ACHN (cell line): ENCODE data around the gene A1BG.
"Not testable (repeated sequence)": the region's sequence is repeated elsewhere in the genome, so short reads cannot be mapped to it uniquely, and the experiment has no call there.

Experiments
- DNase-seq: peaks from one replicate; pipeline ENCODE4 v3.0.0-alpha.2; 2015
- in situ Hi-C: cut with HindIII; loops from 2 replicates; pipeline ENCODE4 v1.10.0; 2017; ENCODE audit warnings: low sequenced_read_pairs, low pct_ligation_motif_present, low pct_unique_long_range_greater_than_20kb

Gene A1BG

GRCh38 chr19:58348080-58348479 lies 5.2 kb downstream of the A1BG start:
- DNase-seq, in situ Hi-C loops: not testable (repeated sequence)

- in situ Hi-C loops: no loop called here
- DNase-seq: peak; percentile 12
These were observed 6.0 kb downstream of the A1BG start for GRCh38 chr19:58346961-58347929.

GRCh38 chr19:58345558-58345957 lies 7.7 kb downstream of the A1BG start:
- in situ Hi-C loops: no loop called here

GRCh38 chr19:58338825-58339558 lies 14.3 kb downstream of the A1BG start:
- in situ Hi-C loops: no loop called here
- DNase-seq: no peak

More at GRCh38 chr19:58345558-58345957, 7.7 kb downstream of the A1BG start:
- DNase-seq: no peak

- in situ Hi-C loops: no loop called here
- no peak for DNase-seq
These were observed 15.0 kb downstream of the A1BG start for GRCh38 chr19:58338336-58338735.

GRCh38 chr19:58336820-58337219 lies 16.5 kb downstream of the A1BG start:
- no peak for DNase-seq
- in situ Hi-C loops: no loop called here

- DNase-seq: no peak
These were observed 17.1 kb downstream of the A1BG start for GRCh38 chr19:58336216-58336615.

GRCh38 chr19:58335630-58336029 lies 17.7 kb downstream of the A1BG start:
- in situ Hi-C loops: no loop called here
- no peak for DNase-seq

More at GRCh38 chr19:58336216-58336615, 17.1 kb downstream of the A1BG start:
- in situ Hi-C loops: no loop called here

GRCh38 chr19:58334691-58335249 lies 18.5 kb downstream of the A1BG start:
- in situ Hi-C loops: no loop called here
- no peak for DNase-seq

- in situ Hi-C loops: no loop called here
- DNase-seq: no peak
These were observed 20.6 kb downstream of the A1BG start for GRCh38 chr19:58332697-58333096.

- in situ Hi-C loops: no loop called here
- no peak for DNase-seq
These were observed 22.8 kb downstream of the A1BG start for GRCh38 chr19:58330458-58330857.

GRCh38 chr19:58328999-58329398 lies 24.3 kb downstream of the A1BG start:
- in situ Hi-C loops: no loop called here
- DNase-seq: no peak

GRCh38 chr19:58326914-58327726 lies 26.2 kb downstream of the A1BG start, which contains the start of gene ZSCAN22:
Gene ZSCAN22 (plus strand): TSS chr19:58326994. CDS start chr19:58334803, 7,809 bp downstream.
- in situ Hi-C loops: no loop called here

GRCh38 chr19:58326501-58326913 lies 26.8 kb downstream of the A1BG start:
- in situ Hi-C loops: no loop called here
- no peak for DNase-seq

More at GRCh38 chr19:58326914-58327726, 26.2 kb downstream of the A1BG start, which contains the start of gene ZSCAN22:
- DNase-seq: peak; percentile 93

GRCh38 chr19:58325311-58326022 lies 27.8 kb downstream of the A1BG start:
- in situ Hi-C loops: no loop called here
- no peak for DNase-seq

- in situ Hi-C loops: no loop called here
- no peak for DNase-seq
These were observed 34.1 kb downstream of the A1BG start for GRCh38 chr19:58319241-58319640.

- in situ Hi-C loops: no loop called here
These were observed 35.0 kb downstream of the A1BG start for GRCh38 chr19:58318297-58318696.

More at GRCh38 chr19:58318297-58318696, 35.0 kb downstream of the A1BG start:
- no peak for DNase-seq
